HG03520 (cell line): Measurements from ENCODE around the gene KIR2DL4.
"Not testable (repeated sequence)": the region's sequence is repeated elsewhere in the genome, so short reads cannot be mapped to it uniquely, and the experiment has no call there.

ENCODE experiments used
- ATAC-seq: cut with Tn5 transposase; IDR thresholded peaks from one replicate; pipeline ENCODE4 v1.9.1; 2021; ENCODE audit warnings: mild to moderate bottlenecking, moderate library complexity; ENCODE audit not compliant: unreplicated experiment

Gene KIR2DL4

GRCh38 chr19:54804101-54804500 is 691 bp downstream of the KIR2DL4 start:
- no peak for ATAC-seq

- no peak for ATAC-seq
These were observed 1.2 kb downstream of the KIR2DL4 start for GRCh38 chr19:54804571-54804970.

- ATAC-seq = no peak
These were observed 2.5 kb downstream of the KIR2DL4 start for GRCh38 chr19:54805665-54806515.

- ATAC-seq = no peak
These were observed 3.1 kb downstream of the KIR2DL4 start for GRCh38 chr19:54806516-54806838.

- not testable (repeated sequence) for ATAC-seq
These were observed 11.2 kb downstream of the KIR2DL4 start for GRCh38 chr19:54814571-54814970.

GRCh38 chr19:54816251-54816650 is 12.8 kb downstream of the KIR2DL4 start, which contains the start of gene KIR3DL1:
Gene KIR3DL1 (plus strand): TSS chr19:54816468.
- not testable (repeated sequence) for ATAC-seq

GRCh38 chr19:54817670-54818536 is 14.5 kb downstream of the KIR2DL4 start:
- ATAC-seq = no peak

- ATAC-seq = not testable (repeated sequence)
These were observed 21.0 kb downstream of the KIR2DL4 start for GRCh38 chr19:54824416-54824815.

GRCh38 chr19:54825326-54825725 is 21.9 kb downstream of the KIR2DL4 start:
- ATAC-seq = not testable (repeated sequence)

- ATAC-seq = not testable (repeated sequence)
These were observed 24.7 kb downstream of the KIR2DL4 start for GRCh38 chr19:54828064-54828463.

GRCh38 chr19:54832496-54832895 is 29.1 kb downstream of the KIR2DL4 start, which contains the start of gene KIR2DS4:
Gene KIR2DS4 (plus strand): TSS chr19:54832676.
- not testable (repeated sequence) for ATAC-seq

GRCh38 chr19:54835126-54835525 is 31.7 kb downstream of the KIR2DL4 start:
- not testable (repeated sequence) for ATAC-seq

GRCh38 chr19:54837522-54837921 is 34.1 kb downstream of the KIR2DL4 start:
- ATAC-seq = not testable (repeated sequence)

- ATAC-seq = not testable (repeated sequence)
These were observed 39.8 kb downstream of the KIR2DL4 start for GRCh38 chr19:54843171-54843570.

GRCh38 chr19:54850061-54850640 is 46.7 kb downstream of the KIR2DL4 start, which contains the start of gene KIR3DL2:
Gene KIR3DL2 (plus strand): TSS chr19:54850443. CDS start chr19:54850476, 33 bp downstream.
- ATAC-seq = not testable (repeated sequence)

GRCh38 chr19:54850930-54851329 is 47.5 kb downstream of the KIR2DL4 start:
- ATAC-seq = no peak

GRCh38 chr19:54851353-54851752 is 47.9 kb downstream of the KIR2DL4 start:
- no peak for ATAC-seq

- ATAC-seq = not testable (repeated sequence)
These were observed 51.8 kb downstream of the KIR2DL4 start for GRCh38 chr19:54855241-54855640.

- not testable (repeated sequence) for ATAC-seq
These were observed 55.1 kb downstream of the KIR2DL4 start for GRCh38 chr19:54858476-54858875.

- not testable (repeated sequence) for ATAC-seq
These were observed 56.0 kb downstream of the KIR2DL4 start for GRCh38 chr19:54859421-54859820.

- ATAC-seq = not testable (repeated sequence)
These were observed 60.0 kb downstream of the KIR2DL4 start for GRCh38 chr19:54863459-54863858.
